Fibroblast of mammary gland (primary cell): Measurements from ENCODE around the gene SERPINE3.

Source experiments
- DNase-seq: peaks from one replicate; pipeline ENCODE4 v3.0.0-alpha.2; 2010; ENCODE audit warnings: low read depth
- H3K4me3 ChIP-seq: 2 replicates; pipeline ENCODE4 v1.5.1; 2011; ENCODE audit warnings: low read depth, mild to moderate bottlenecking, low read length, moderate library complexity; ENCODE audit not compliant: control insufficient read depth
- CTCF ChIP-seq: conservative IDR thresholded peaks from 2 replicates; pipeline ENCODE4 v1.5.1; 2011; ENCODE audit warnings: low read depth, low read length, inconsistent platforms; ENCODE audit not compliant: control insufficient read depth, insufficient read depth

SERPINE3 gene

GRCh38 chr13:51394724-51395123, 55.2 kb downstream of the SERPINE3 start:
- no peak for TF ChIP-seq CTCF
- H3K4me3 ChIP-seq, result no peak overlapping the region
- no peak for DNase-seq

DNA sequence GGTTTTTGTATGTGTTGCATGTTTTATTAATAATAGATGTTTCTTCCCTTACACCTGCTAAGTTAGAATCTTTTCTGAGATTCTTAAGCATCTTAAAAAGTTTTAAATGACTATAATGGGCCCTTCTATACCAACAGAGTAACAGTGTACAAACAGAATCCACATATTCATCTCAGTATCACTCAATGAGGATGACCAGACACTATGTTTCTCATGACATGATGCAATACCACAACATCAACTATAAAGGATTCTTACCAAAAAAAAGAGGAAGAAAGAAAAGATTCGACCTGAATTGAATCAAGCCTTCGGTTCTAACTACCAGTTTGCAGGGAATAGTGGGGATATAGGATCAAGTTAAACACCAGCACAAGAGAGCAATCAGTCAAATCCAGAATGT, 56.9 kb downstream of the SERPINE3 start:
- TF ChIP-seq CTCF, result no peak
- DNase-seq, result peak; percentile 38
- H3K4me3 ChIP-seq, result no peak overlapping the region

GRCh38 chr13:51397262-51397941, 57.9 kb downstream of the SERPINE3 start:
- no peak overlapping the region for H3K4me3 ChIP-seq
- peak; percentile 73 for DNase-seq
- TF ChIP-seq CTCF, result no peak

DNA sequence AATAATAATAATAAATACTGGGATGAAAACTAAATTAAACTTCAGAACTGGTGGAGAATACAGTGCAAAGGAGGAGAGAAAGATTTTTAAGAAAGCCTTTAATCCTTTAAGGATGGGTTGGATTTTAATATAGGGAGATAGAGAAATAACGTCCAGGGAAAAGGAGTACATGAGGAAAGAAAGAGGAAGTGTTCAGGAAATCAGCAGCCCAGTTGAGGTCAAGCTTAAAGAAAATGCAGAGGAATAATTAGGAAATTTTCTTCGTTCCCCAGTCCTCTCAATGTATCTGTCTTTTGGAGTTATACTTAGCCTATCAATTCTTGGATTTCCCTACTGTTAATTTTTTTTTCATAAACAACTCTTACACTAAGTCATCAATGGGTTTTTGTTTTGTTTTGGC, 65.7 kb downstream of the SERPINE3 start:
- DNase-seq, result no peak
- H3K4me3 ChIP-seq, result no peak overlapping the region
- no peak for TF ChIP-seq CTCF

DNA sequence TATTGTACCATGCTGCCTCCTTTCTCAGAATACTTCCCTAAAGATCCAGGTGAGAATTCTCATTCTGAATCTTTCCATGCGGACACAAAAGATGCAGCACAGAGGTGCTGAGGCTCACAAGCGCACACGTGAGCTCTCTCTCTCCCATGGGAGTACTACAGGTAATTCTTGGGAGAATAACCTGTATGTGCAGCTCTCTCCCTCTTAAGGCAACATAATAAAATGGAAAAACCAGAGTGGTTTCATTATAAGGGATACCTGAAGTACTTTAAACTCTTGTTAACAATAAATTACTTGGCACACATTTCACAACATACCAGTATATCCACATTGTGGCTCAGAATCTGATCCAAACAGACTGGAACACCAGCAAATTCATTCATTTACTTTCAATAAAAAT, 72.9 kb downstream of the SERPINE3 start:
- TF ChIP-seq CTCF, result no peak
- no peak overlapping the region for H3K4me3 ChIP-seq
- no peak for DNase-seq
